ENCODE results near the gene MCTP1.

DNA sequence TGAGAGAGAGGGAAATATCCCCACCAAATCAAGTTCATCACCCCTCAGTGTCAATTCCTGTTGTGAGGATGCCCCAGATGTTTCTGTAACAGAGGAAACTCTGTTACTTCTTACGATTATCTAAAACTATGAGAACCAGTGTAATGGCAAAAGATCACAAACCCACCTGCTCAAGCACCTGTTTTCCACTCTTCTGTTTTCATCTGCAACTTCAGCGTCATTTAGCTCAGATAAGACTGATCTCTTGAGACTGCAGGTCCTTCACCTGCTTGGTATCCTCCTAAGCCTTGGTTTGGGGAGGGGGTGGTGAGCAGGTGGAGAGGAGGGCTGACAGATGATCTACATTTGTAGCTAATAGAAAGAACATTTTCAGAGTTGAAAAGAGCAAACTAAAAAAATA is 437.2 kb downstream of the MCTP1 start:
- TF ChIP-seq, protein P1, sequence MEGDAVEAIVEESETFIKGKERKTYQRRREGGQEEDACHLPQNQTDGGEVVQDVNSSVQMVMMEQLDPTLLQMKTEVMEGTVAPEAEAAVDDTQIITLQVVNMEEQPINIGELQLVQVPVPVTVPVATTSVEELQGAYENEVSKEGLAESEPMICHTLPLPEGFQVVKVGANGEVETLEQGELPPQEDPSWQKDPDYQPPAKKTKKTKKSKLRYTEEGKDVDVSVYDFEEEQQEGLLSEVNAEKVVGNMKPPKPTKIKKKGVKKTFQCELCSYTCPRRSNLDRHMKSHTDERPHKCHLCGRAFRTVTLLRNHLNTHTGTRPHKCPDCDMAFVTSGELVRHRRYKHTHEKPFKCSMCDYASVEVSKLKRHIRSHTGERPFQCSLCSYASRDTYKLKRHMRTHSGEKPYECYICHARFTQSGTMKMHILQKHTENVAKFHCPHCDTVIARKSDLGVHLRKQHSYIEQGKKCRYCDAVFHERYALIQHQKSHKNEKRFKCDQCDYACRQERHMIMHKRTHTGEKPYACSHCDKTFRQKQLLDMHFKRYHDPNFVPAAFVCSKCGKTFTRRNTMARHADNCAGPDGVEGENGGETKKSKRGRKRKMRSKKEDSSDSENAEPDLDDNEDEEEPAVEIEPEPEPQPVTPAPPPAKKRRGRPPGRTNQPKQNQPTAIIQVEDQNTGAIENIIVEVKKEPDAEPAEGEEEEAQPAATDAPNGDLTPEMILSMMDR (conservative IDR thresholded peaks at IDR 0.05; ENCODE audit: low read depth, low read length) = no peak
- TF ChIP-seq EZH2 (IDR thresholded peaks at IDR 0.05; ENCODE audit: low read length, unreplicated experiment) = no peak
